Endodermal cell (in vitro differentiated cells): ENCODE results near the gene ZNF516. TPM values are rescaled to one million over a fixed set of nuclear protein-coding genes. Genes with fewer than 3 reads are reported as not detected.

Experiments
- DNase-seq: peaks from one replicate; pipeline ENCODE4 v3.0.0-alpha.2; 2017
- H3K27ac ChIP-seq: 2 replicates; pipeline ENCODE4 v1.5.1; 2013; ENCODE audit warnings: mild to moderate bottlenecking, low read depth, low read length, moderate library complexity
- H3K27me3 ChIP-seq: 2 replicates; pipeline ENCODE4 v1.6.1; 2013; ENCODE audit warnings: mild to moderate bottlenecking, low read length, moderate library complexity; ENCODE audit not compliant: insufficient read depth, control insufficient read depth, poor library complexity, severe bottlenecking
- H3K36me3 ChIP-seq: 2 replicates; pipeline ENCODE4 v1.7.0; 2013; ENCODE audit warnings: mild to moderate bottlenecking, low read length, moderate library complexity; ENCODE audit not compliant: control insufficient read depth, insufficient read depth
- H3K4me1 ChIP-seq: one replicate; pipeline ENCODE4 v1.7.0; 2013; ENCODE audit warnings: low read length; ENCODE audit not compliant: control insufficient read depth, insufficient read depth
- H3K4me3 ChIP-seq: 2 replicates; pipeline ENCODE4 v1.5.1; 2013; ENCODE audit warnings: mild to moderate bottlenecking, low read length, moderate library complexity
- H3K9ac ChIP-seq: 2 replicates; pipeline ENCODE4 v1.6.1; 2013; ENCODE audit warnings: mild to moderate bottlenecking, low read length, moderate library complexity; ENCODE audit not compliant: poor library complexity, severe bottlenecking; ENCODE audit errors: extremely low read depth
- H3K9me3 ChIP-seq: 2 replicates; pipeline ENCODE4 v1.6.1; 2013; ENCODE audit warnings: mild to moderate bottlenecking, low read length, moderate library complexity; ENCODE audit not compliant: control insufficient read depth
- H3K27ac Mint-ChIP-seq: 2 replicates; pipeline ENCODE4 v1.8.0; 2020; ENCODE audit warnings: mixed read lengths
- H3K27me3 Mint-ChIP-seq: 2 replicates; pipeline ENCODE4 v1.8.0; 2021; ENCODE audit warnings: mild to moderate bottlenecking, mixed read lengths; ENCODE audit not compliant: insufficient read depth
- H3K36me3 Mint-ChIP-seq: 2 replicates; pipeline ENCODE4 v1.8.0; 2020; ENCODE audit warnings: low read depth, mixed read lengths
- H3K4me1 Mint-ChIP-seq: 2 replicates; pipeline ENCODE4 v1.8.0; 2020; ENCODE audit warnings: mixed read lengths
- H3K4me3 Mint-ChIP-seq: 2 replicates; pipeline ENCODE4 v1.8.0; 2020; ENCODE audit warnings: mild to moderate bottlenecking, moderate library complexity, mixed read lengths
- H3K9me3 Mint-ChIP-seq: 2 replicates; pipeline ENCODE4 v1.8.0; 2020; ENCODE audit warnings: mild to moderate bottlenecking, mixed read lengths
- WGBS, 2 experiments: methylation state at CpG; one replicate each; pipeline versions ENCODE4 v1.1.5 to v1.1.7; 2013; ENCODE audit warnings: missing lambda C conversion rate in 2 of 2, mixed read lengths in 1 of 2; ENCODE audit not compliant: insufficient coverage in 1 of 2, insufficient read length in 1 of 2; 5-methylcytosine and 5-hydroxymethylcytosine counted together
- total RNA-seq, 2 donors: library from RNA; stranded (reverse); fragmentation: NEBNext Ultra II Directional in 1 of 2; extraction: Animal tissue kit (Norgen Biotek cat#: 25700) in 1 of 2; gene quantifications; 2 replicates in 1 of 2; 3 replicates in 1 of 2; pipeline ENCODE4 v1.2.1, GENCODE V29; 2021
- TF ChIP-seq, protein P1 (sequence below): fragments of 200-600 bp; sonication (generic); conservative IDR thresholded peaks from 2 replicates; pipeline ENCODE4 v1.5.0; 2021; ENCODE audit warnings: antibody characterized with exemption, mild to moderate bottlenecking

The ZNF516 gene
- total RNA-seq, 2 donors from 2014 or later, result 60.2 to 77.9 TPM

DNA sequence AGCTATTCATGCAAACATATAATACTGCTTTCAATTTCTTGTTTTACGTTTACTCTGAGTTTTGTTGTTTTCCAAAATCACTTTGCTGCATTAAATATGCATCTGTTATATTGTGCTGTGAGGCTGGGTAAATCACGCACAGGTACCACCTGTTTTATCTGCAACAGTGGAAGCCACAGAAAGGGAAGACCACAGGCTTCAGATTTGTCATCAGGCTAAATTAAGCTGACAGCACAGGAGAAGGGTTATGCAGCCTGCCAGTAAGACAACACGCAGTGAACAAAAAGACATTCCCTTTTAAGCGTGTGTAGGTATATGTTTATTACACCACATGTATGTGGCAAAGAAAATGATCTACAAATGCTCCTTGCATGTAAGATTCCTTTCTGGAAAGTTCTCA lies 38.2 kb downstream of the ZNF516 start:
- Histone ChIP-seq H3K9ac (no peak overlapping the region), H3K9me3 (no peaks in the 10 kb centered on the region), H3K36me3 (peaks cover 12% of the 10 kb centered on the region), H3K4me3 (no peak overlapping the region), H3K27me3 (no peaks in the 10 kb centered on the region), H3K27ac (no peak overlapping the region), H3K4me1 (peaks cover 27% of the 10 kb centered on the region)
- WGBS, 2 experiments, result 96 to 98% methylated on average over 2 to 4 of the region's 4 CpGs
- no peak for DNase-seq
- peaks cover 66% of the 10 kb centered on the region for H3K4me1 Mint-ChIP-seq
- H3K4me3 Mint-ChIP-seq, result no peak overlapping the region
- peaks cover 26% of the 10 kb centered on the region for H3K36me3 Mint-ChIP-seq
- TF ChIP-seq, protein P1, sequence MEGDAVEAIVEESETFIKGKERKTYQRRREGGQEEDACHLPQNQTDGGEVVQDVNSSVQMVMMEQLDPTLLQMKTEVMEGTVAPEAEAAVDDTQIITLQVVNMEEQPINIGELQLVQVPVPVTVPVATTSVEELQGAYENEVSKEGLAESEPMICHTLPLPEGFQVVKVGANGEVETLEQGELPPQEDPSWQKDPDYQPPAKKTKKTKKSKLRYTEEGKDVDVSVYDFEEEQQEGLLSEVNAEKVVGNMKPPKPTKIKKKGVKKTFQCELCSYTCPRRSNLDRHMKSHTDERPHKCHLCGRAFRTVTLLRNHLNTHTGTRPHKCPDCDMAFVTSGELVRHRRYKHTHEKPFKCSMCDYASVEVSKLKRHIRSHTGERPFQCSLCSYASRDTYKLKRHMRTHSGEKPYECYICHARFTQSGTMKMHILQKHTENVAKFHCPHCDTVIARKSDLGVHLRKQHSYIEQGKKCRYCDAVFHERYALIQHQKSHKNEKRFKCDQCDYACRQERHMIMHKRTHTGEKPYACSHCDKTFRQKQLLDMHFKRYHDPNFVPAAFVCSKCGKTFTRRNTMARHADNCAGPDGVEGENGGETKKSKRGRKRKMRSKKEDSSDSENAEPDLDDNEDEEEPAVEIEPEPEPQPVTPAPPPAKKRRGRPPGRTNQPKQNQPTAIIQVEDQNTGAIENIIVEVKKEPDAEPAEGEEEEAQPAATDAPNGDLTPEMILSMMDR, result no peak
- H3K27me3 Mint-ChIP-seq, result peaks cover 2% of the 10 kb centered on the region
- H3K9me3 Mint-ChIP-seq, result no peaks in the 10 kb centered on the region
- no peak overlapping the region for H3K27ac Mint-ChIP-seq

DNA sequence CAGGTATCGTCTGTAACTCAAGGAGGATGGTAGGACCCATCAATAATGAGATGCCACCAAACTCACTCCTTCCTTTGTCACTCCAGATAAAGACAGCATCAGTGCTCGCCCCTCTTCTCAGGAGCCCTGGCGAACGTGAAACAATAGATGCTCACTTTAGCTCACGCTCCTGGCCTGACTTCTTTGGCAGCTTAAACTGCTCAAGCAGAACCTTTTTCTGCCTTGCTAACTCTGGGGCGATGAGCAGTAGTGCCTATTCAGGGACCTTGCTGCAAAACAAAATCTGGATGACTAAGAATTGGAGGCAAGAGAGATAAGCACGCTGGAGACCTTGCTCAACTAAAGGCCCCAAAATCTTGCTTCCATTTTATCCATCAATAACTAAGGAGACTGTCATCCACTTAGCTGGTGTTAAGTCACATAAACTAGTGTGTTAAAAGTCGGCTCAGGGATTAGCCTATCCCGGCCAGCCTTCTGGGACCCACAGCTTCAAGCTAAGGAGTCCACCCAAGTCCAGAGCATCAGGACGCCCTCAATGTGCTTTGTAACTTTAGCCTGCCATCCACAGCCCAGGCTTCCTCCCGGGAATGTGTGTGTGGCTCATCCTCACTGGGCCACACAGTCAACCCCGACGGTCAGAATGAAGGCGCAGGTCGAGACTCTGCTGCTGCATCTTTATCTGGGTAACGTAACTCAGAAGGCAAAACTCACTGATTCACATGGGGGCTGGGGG lies 38.9 kb downstream of the ZNF516 start:
- H3K27ac ChIP-seq, result no peak overlapping the region
- H3K27ac Mint-ChIP-seq, result no peak overlapping the region

DNA sequence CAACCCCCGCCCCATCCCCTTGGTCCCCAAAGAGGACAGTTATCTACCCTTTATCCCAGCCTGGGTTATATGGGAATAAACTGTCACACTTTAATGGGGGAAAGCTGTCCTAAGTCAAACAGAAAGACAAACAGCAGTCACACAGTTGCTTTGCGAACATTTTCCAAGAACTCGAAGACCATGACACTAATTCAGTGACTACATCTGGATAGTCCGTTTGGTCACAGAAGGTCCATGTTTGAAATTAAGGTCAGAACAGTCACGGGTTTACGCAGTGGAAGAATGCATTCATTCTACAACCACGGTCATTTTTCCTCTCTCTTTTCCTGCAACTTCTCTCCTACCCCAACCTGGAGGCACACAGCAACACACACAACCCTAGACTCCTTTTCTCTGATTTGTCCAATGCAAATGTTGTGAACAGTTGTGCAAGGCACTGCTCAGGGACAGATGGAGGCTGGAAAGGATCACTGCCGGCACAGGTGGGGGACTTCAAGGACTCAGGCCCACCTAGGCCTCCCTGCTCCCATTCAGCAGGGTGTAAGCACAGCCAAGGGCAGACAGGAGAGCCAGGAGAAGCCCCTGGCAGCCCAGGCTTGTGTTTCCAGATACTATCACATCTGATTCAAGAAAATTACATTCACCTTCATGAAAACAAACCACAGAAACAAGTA lies 39.9 kb downstream of the ZNF516 start:
- no peaks in the 10 kb centered on the region for H3K9me3 ChIP-seq
- H3K27me3 Mint-ChIP-seq, result peaks cover 6% of the 10 kb centered on the region
- H3K4me1 ChIP-seq, result peaks cover 41% of the 10 kb centered on the region
- H3K36me3 ChIP-seq, result peaks cover 6% of the 10 kb centered on the region
- H3K4me3 ChIP-seq, result no peak overlapping the region
- TF ChIP-seq, protein P1, result no peak
- H3K27me3 ChIP-seq, result no peaks in the 10 kb centered on the region
- no peak overlapping the region for H3K9ac ChIP-seq
- H3K27ac Mint-ChIP-seq, result peak overlapping the region; percentile 7
- no peaks in the 10 kb centered on the region for H3K9me3 Mint-ChIP-seq
- peaks cover 13% of the 10 kb centered on the region for H3K36me3 Mint-ChIP-seq
- WGBS, 2 experiments, result 86 to 94% methylated on average over 5 to 8 of the region's 8 CpGs
- H3K27ac ChIP-seq, result peak overlapping the region; percentile 59
- DNase-seq, result peak; percentile 46
- no peak overlapping the region for H3K4me3 Mint-ChIP-seq
- H3K4me1 Mint-ChIP-seq, result peaks cover 83% of the 10 kb centered on the region

More for the DNA sequence above, 38.9 kb downstream of the ZNF516 start:
- peaks cover 73% of the 10 kb centered on the region for H3K4me1 Mint-ChIP-seq
- Histone ChIP-seq H3K4me3 (no peak overlapping the region), H3K4me1 (peaks cover 33% of the 10 kb centered on the region), H3K36me3 (peaks cover 6% of the 10 kb centered on the region), H3K9ac (no peak overlapping the region), H3K27me3 (no peaks in the 10 kb centered on the region), H3K9me3 (no peaks in the 10 kb centered on the region)
- TF ChIP-seq, protein P1, result no peak
- 80 to 87% methylated on average over 8 to 15 of the region's 16 CpGs for WGBS, 2 experiments
- DNase-seq, result peak; percentile 48
- H3K27me3 Mint-ChIP-seq, result peaks cover 6% of the 10 kb centered on the region
- no peak overlapping the region for H3K4me3 Mint-ChIP-seq
- no peaks in the 10 kb centered on the region for H3K9me3 Mint-ChIP-seq
- peaks cover 20% of the 10 kb centered on the region for H3K36me3 Mint-ChIP-seq
